Thoracic aorta (tissue), 2 donors: ENCODE measurements around the gene QPCT. TPM values are rescaled to one million over a fixed set of nuclear protein-coding genes. Genes with fewer than 3 reads are reported as not detected.

Experiments used
- ATAC-seq: fragments of 150-250 bp; one replicate; pipeline ENCODE4 v1.8.0; 2017; ENCODE audit warnings: low read depth; ENCODE audit not compliant: insufficient number of reproducible peaks, low FRiP score
- DNase-seq: peaks from one replicate; pipeline ENCODE4 v3.0.0-alpha.2; 2020; ENCODE audit warnings: low spot score
- H3K27ac ChIP-seq, 2 donors: fragments of 200-600 bp; sonication (generic); 1 replicate in 1 of 2; 2 replicates in 1 of 2; pipeline ENCODE4 v1.5.1; 2016; ENCODE audit warnings: mild to moderate bottlenecking in 2 of 2, moderate library complexity in 2 of 2
- H3K27me3 ChIP-seq: fragments of 200-600 bp; sonication (generic); replicated peaks from 2 replicates; pipeline ENCODE4 v1.6.0; 2016; ENCODE audit warnings: mild to moderate bottlenecking; ENCODE audit not compliant: insufficient read depth
- H3K36me3 ChIP-seq: fragments of 200-600 bp; sonication (generic); one replicate; pipeline ENCODE4 v1.5.1; 2016
- H3K4me1 ChIP-seq, 2 donors: fragments of 200-600 bp; sonication (generic); 1 replicate in 1 of 2; 2 replicates in 1 of 2; pipeline versions ENCODE4 v1.5.1 to v1.6.0; 2016; ENCODE audit warnings: low read depth in 2 of 2, mild to moderate bottlenecking in 1 of 2; ENCODE audit not compliant: control insufficient read depth in 1 of 2
- H3K4me3 ChIP-seq: fragments of 200-600 bp; sonication (generic); 2 replicates; pipeline ENCODE4 v1.5.1; 2016; ENCODE audit warnings: mild to moderate bottlenecking
- H3K9me3 ChIP-seq: fragments of 200-600 bp; sonication (generic); 2 replicates; pipeline ENCODE4 v1.5.1; 2016
- total RNA-seq, 2 donors: library from RNA; depleted of rRNA; stranded (reverse); fragments of >200 nt; gene quantifications; one replicate each; pipeline versions ENCODE4 v1.1.0 to v1.2.3, GENCODE V29; 2016
- TF ChIP-seq, protein P1 (sequence below): fragments of 200-600 bp; sonication (generic); IDR thresholded peaks from one replicate; pipeline ENCODE4 v1.5.1; 2019; ENCODE audit warnings: antibody characterized with exemption

QPCT gene
- total RNA-seq, 2 donors from 2014 or later, result 5.0 to 6.8 TPM

DNA sequence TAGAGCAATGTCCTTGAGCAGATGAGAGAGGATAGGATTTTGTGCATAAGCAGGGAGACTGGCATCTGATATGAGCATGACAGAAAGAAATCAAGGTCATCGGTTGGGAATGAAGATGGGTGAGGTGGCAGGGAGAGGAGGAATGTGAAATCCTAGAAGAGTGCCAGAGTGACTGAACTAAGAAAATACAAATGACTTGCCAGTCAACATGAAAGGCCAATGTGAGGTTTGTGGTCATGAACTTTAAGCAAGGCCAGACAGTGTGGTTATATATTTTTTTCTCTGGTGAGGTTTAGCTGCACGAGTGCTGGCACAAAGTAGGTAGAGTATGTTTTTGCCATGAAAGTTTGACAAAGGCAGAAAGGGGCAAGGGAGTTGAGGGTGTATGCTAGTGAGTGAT lies 21.2 kb downstream of the QPCT start:
- Histone ChIP-seq H3K36me3 (no peaks in the 10 kb centered on the region), H3K4me3 (no peak overlapping the region), H3K27ac (no peak overlapping the region), H3K4me1 (no peaks in the 10 kb centered on the region), H3K27me3 (no peaks in the 10 kb centered on the region), H3K9me3 (no peaks in the 10 kb centered on the region)
- TF ChIP-seq, protein P1, sequence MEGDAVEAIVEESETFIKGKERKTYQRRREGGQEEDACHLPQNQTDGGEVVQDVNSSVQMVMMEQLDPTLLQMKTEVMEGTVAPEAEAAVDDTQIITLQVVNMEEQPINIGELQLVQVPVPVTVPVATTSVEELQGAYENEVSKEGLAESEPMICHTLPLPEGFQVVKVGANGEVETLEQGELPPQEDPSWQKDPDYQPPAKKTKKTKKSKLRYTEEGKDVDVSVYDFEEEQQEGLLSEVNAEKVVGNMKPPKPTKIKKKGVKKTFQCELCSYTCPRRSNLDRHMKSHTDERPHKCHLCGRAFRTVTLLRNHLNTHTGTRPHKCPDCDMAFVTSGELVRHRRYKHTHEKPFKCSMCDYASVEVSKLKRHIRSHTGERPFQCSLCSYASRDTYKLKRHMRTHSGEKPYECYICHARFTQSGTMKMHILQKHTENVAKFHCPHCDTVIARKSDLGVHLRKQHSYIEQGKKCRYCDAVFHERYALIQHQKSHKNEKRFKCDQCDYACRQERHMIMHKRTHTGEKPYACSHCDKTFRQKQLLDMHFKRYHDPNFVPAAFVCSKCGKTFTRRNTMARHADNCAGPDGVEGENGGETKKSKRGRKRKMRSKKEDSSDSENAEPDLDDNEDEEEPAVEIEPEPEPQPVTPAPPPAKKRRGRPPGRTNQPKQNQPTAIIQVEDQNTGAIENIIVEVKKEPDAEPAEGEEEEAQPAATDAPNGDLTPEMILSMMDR, result no peak
- DNase-seq (no peak), ATAC-seq (no peak)

DNA sequence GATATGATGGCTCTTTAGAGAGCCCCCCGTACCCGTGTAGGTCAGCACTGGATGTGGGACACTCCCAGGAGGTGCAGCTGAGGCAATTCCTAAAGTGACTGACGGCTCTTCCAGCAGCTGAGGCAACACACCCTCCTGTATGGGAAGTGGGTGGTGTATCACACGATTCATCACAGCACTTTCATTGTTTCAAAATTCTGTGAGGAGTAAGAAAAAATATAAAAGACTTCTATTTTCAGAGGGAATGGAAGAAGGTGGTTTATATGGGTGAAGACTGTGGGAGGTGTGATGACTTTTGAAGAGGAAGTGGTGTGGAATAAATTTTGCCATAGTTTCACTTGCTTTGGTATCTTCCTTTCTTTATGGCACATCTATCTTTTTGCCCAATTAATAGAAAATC lies 22.3 kb downstream of the QPCT start:
- no peak overlapping the region for H3K27ac ChIP-seq
- DNase-seq (no peak), ATAC-seq (no peak)
- no peak overlapping the region for H3K4me3 ChIP-seq
- no peaks in the 10 kb centered on the region for H3K36me3 ChIP-seq
- TF ChIP-seq, protein P1, result no peak
- no peaks in the 10 kb centered on the region for H3K9me3 ChIP-seq
- H3K27me3 ChIP-seq, result no peaks in the 10 kb centered on the region
- no peaks in the 10 kb centered on the region for H3K4me1 ChIP-seq

DNA sequence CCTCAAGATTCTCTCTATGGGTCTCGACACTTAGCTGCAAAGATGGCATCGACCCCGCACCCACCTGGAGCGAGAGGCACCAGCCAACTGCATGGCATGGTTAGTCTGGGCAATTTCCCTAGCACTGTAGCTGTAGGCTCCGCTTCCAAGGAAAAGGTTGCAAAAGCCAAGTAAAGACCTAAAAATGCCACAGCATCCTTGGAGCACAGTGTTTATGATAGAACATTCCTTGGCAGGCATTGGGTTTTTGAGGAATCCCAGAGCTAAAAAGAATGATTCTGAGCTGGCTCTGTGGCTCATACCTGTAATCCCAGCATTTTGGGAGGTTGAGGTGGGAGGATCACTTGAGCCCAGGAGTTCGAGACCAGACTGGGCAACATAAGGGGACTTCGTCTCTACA lies 22.9 kb downstream of the QPCT start:
- TF ChIP-seq, protein P1, result no peak
- H3K36me3 ChIP-seq, result no peaks in the 10 kb centered on the region
- H3K4me1 ChIP-seq, result no peaks in the 10 kb centered on the region
- no peaks in the 10 kb centered on the region for H3K27me3 ChIP-seq
- no peaks in the 10 kb centered on the region for H3K9me3 ChIP-seq
- H3K27ac ChIP-seq, result no peak overlapping the region
- no peak overlapping the region for H3K4me3 ChIP-seq
- no peak for ATAC-seq
- no peak for DNase-seq

DNA sequence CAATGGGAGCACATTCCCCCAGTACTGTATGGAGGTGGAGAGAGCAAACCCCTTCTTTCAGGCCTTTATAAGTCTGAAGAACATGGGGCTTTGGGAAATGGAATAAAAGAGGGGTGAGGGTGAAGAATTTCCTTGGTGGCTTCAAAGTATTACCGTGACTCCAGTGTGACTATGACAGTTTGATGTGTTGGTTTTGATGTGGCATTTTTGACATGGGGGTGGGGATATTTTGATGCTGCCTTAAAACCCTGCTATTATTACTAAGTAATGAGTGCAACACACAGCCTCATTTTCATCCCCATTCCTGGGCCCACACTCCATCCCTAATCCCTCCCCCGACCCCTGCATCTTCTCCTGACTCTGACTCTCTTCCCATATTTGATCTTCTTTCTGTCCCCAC lies 23.6 kb downstream of the QPCT start:
- DNase-seq, result no peak
- ATAC-seq, result no peak

DNA sequence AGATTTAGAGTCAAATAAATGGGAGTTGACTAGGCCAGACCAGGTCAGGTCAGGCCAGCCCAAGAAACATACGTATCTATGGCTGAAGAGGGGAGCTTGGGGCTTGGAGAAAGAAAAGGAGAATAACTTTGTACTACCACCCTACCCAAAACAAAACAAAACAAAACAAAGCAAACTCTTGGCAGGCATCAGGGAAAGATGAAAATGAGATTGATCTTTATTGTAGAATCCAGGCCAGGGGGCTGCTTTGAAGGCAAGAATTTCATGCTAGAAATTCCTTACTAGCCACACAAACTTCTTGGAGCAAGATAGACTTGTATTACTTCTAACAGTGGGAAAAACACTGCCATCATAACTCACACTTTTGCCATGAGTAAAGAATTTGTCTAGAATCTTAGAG lies 26.2 kb downstream of the QPCT start:
- no peak overlapping the region for H3K4me3 ChIP-seq
- DNase-seq (no peak), ATAC-seq (no peak)
- H3K27ac ChIP-seq, result no peak overlapping the region
- no peaks in the 10 kb centered on the region for H3K36me3 ChIP-seq
- no peaks in the 10 kb centered on the region for H3K4me1 ChIP-seq
- H3K27me3 ChIP-seq, result no peaks in the 10 kb centered on the region
- TF ChIP-seq, protein P1, result no peak
- H3K9me3 ChIP-seq, result no peaks in the 10 kb centered on the region

More for the DNA sequence above, 23.6 kb downstream of the QPCT start:
- H3K36me3 ChIP-seq, result no peaks in the 10 kb centered on the region
- no peaks in the 10 kb centered on the region for H3K9me3 ChIP-seq
- TF ChIP-seq, protein P1, result no peak
- no peak overlapping the region for H3K27ac ChIP-seq
- no peak overlapping the region for H3K4me3 ChIP-seq
- H3K4me1 ChIP-seq, result no peaks in the 10 kb centered on the region
- H3K27me3 ChIP-seq, result no peaks in the 10 kb centered on the region
